HG02840 (cell line): ENCODE results near the gene DENND2C.
A peak's percentile ranks its signal among the peaks of the same experiment; 100 is the strongest.

Experiments used
- ATAC-seq: cut with Tn5 transposase; IDR thresholded peaks from one replicate; pipeline ENCODE4 v1.9.1; 2021; ENCODE audit warnings: mild to moderate bottlenecking, moderate library complexity, moderate number of reproducible peaks; ENCODE audit not compliant: unreplicated experiment, low FRiP score

The DENND2C gene

GRCh38 chr1:114688526-114688925 is 18.7 kb upstream of the DENND2C start:
- ATAC-seq, result no peak

GRCh38 chr1:114685851-114686250 is 16.0 kb upstream of the DENND2C start:
- no peak for ATAC-seq

GRCh38 chr1:114677691-114678090 is 7.8 kb upstream of the DENND2C start:
- ATAC-seq, result no peak

DNA sequence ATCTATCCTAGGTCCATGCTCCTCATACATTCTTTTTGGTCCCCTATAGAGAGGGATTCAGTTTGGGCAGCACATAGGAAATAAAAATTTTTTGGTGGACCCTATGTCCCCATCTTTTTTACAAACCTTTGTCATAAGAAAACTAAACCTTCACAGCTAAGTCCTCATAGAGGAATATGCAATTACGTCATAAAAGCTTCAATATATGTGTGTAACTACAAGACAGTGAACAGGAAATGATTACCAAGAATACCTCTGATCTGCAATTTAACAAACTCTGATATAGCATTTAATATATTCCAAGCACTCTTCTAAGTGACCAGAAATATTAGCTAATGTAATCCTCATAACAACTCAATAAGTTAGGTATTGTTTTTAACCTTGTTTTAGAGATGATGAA is 6.3 kb upstream of the DENND2C start:
- no peak for ATAC-seq

DNA sequence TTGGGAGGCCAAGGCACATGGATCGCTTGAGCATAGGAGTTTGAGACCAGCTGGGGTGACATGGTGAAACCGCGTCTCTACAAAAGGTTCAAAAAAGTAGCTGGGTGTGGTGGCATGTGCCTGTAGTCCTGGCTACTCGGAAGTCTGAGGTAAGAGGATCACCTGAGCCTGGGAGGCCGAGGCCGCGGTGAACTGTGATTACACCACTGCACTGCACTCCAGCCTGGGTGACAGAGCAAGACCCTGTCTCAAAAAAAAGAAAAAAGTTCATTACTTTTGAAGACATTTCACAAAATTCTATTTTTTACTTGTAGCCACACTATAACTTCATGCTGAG is 2.1 kb upstream of the DENND2C start:
- ATAC-seq, result no peak

GRCh38 chr1:114671011-114671938 is 1.4 kb upstream of the DENND2C start:
- no peak for ATAC-seq

- peak; percentile 99 for ATAC-seq
Observed at GRCh38 chr1:114670083-114671010, 498 bp upstream of the DENND2C start.

- ATAC-seq, result no peak
Observed at GRCh38 chr1:114668784-114669561, 876 bp downstream of the DENND2C start.

- no peak for ATAC-seq
Observed at GRCh38 chr1:114668373-114668772, 1.5 kb downstream of the DENND2C start.

- ATAC-seq, result no peak
Observed at GRCh38 chr1:114666954-114667353, 2.9 kb downstream of the DENND2C start.

DNA sequence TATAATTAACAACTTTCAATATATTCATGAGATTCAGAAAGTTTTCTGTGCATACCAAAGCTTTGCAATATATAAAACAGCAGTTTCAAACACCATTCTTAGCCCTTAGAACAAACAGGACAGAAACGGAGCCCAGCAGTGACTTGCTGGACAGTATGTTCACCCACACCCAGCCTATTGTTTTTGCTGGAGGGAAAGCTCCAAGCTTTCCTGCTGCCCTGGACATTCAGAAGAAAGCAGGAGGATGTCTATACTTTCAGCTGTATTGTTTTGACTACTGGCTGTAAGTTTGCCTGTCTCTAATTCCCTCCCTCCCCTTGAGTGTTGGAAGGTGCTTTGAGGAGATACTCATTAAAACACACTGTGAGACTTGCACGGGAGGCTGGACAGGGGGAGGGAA is 9.6 kb downstream of the DENND2C start:
- ATAC-seq, result no peak

DNA sequence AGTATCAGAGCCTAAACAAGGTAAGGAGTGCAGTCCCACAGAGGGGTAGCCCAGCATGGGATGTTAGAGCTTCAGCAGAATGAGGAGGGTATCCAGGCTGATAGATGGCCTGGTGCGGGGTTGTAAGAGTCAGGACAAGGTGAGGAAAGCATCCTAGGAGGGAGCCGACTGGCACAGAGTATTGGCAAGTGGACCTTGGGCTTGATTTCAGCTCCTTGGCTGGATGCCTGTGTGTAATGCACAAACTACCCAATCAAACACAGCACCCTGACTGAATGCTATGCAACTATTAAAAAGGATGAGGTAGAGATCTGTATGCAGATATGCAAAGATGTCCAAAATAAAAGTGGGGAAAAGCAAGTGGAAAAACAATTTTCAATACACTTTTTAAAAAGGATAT is 18.0 kb downstream of the DENND2C start:
- no peak for ATAC-seq

GRCh38 chr1:114648503-114648902 is 21.3 kb downstream of the DENND2C start:
- ATAC-seq, result no peak

DNA sequence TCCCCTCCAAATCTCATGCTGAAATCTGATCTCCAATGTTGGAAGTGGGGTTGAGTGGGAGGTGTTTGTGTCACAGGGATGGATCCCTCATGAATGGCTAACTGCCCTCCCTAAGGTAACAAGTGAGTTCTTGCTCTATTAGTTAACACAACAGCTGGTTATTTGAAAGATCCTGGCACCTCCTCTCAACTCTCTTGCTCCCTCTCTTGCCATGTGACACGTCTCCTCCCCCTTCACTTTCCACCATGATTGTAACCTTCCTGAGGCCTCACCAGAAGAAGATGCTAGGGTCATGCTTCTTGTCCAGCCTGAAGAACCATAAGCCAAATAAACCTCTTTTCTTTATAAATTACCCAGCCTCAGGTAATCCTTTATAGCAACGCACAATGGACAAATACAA is 28.5 kb downstream of the DENND2C start:
- no peak for ATAC-seq

DNA sequence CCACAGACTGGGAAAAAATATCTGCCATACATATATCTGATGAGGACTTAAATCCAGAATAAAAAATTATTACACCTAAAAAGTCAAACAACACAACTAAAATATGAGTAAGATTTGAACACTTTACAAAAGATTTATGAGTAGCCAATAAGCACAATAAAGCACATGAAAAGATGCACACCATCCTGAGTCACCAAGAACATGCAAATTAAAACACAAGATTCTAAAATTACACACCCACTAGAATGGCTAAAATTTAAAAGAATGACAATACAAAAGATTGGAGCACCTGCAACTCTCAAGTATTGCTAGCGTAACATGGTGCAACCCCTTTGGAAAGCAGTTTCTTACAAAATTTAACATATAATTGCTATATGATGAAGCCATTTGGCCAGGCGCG is 30.9 kb downstream of the DENND2C start:
- no peak for ATAC-seq

GRCh38 chr1:114632427-114632826 is 37.4 kb downstream of the DENND2C start:
- no peak for ATAC-seq

DNA sequence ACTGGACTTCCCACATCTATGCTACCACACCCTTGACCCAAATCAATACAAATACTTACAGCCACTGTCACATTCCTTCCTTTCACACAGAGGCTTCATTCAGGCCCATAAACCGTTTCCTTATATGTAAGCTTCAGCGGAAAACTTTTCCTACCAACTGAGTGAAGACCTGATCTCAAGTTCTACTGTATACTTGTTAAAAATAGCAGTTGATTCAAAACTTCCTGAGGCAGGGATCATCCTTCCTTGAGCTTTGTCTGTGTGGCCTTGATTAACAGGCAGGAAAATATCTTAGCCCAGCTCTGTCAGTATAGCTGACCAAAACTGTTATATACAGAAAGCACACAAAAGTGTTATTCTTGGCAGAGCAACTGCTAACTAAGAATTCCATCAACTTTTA is 42.7 kb downstream of the DENND2C start:
- no peak for ATAC-seq

DNA sequence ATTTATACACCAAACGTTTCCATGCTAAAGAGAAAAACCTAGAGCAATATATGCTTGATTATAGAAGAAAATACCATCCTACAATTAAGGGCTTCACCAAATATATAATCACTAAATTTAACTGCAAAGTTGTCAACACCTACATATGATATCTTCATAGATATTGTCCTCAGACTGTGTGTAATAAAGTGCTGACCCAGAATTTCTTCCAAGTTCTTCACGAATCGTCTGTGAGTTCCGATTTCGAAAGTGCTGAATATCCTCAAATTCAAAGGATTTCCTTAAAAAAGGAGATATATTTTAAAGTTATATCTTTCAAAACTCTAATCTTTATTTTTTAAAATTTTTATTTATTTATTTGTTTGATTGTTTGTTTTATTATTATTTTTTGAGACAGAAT is 46.5 kb downstream of the DENND2C start:
- no peak for ATAC-seq

GRCh38 chr1:114620419-114620818 is 49.4 kb downstream of the DENND2C start:
- ATAC-seq, result no peak

DNA sequence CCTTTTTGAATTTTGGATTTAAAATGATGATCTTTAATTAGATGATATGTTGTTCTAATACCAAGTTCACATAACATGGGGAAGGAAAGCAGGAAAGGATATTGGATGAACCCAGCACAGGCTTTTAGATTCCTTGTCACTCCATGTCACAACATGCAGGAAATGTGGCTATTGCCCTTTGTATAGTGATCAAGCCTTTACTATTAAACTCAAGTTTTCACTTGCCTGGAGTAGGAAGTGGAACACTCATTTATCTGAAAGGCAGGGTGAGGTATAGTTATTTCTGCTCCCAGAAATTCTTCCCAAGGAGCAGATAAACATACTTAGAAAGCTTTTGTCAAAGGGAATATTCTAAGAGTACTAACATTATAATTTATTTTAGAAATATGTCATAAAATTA is 51.2 kb downstream of the DENND2C start:
- no peak for ATAC-seq
